Measurements from ENCODE around the gene OCA2.

Gene OCA2

GRCh38 chr15:28118531-28118930, 19.4 kb upstream of the OCA2 start:
- DNase-seq = no peak

GRCh38 chr15:28118083-28118482, 19.0 kb upstream of the OCA2 start:
- no peak for DNase-seq

- no peak for DNase-seq
These were observed 18.4 kb upstream of the OCA2 start for GRCh38 chr15:28117432-28117990.

GRCh38 chr15:28116521-28117431, 17.7 kb upstream of the OCA2 start:
- no peak for DNase-seq

- no peak for DNase-seq
These were observed 16.8 kb upstream of the OCA2 start for GRCh38 chr15:28115871-28116270.

GRCh38 chr15:28114721-28115622, 15.9 kb upstream of the OCA2 start:
- no peak for DNase-seq

GRCh38 chr15:28114114-28114455, 15.0 kb upstream of the OCA2 start:
- no peak for DNase-seq

GRCh38 chr15:28113394-28114113, 14.4 kb upstream of the OCA2 start:
- DNase-seq = no peak

- DNase-seq = no peak
These were observed 13.8 kb upstream of the OCA2 start for GRCh38 chr15:28112962-28113361.

- DNase-seq = no peak
These were observed 13.1 kb upstream of the OCA2 start for GRCh38 chr15:28112101-28112760.

- no peak for DNase-seq
These were observed 12.4 kb upstream of the OCA2 start for GRCh38 chr15:28111543-28111942.

GRCh38 chr15:28110481-28110881, 11.4 kb upstream of the OCA2 start:
- no peak for DNase-seq

- DNase-seq = no peak
These were observed 10.7 kb upstream of the OCA2 start for GRCh38 chr15:28109626-28110455.

GRCh38 chr15:28107904-28108275, 8.8 kb upstream of the OCA2 start:
- no peak for DNase-seq

- DNase-seq = no peak
These were observed 8.2 kb upstream of the OCA2 start for GRCh38 chr15:28107111-28107903.

GRCh38 chr15:28106294-28107110, 7.4 kb upstream of the OCA2 start:
- DNase-seq = no peak

GRCh38 chr15:28105793-28106192, 6.7 kb upstream of the OCA2 start:
- DNase-seq = no peak

GRCh38 chr15:28105224-28105791, 6.2 kb upstream of the OCA2 start:
- DNase-seq = no peak

- no peak for DNase-seq
These were observed 5.2 kb upstream of the OCA2 start for GRCh38 chr15:28104326-28104725.

All from NCI-H2081 (cell line).